Liver (tissue), 3 donors: ENCODE data around the gene DNMBP.

Experiments used
- EGR1 ChIP-seq, 2 donors: IDR thresholded peaks; 2 replicates each; pipeline ENCODE4 v1.6.1; 2016 to 2018; ENCODE audit warnings: antibody characterized with exemption in 2 of 2, low read depth in 2 of 2
- FOXA1 ChIP-seq: IDR thresholded peaks from 2 replicates; pipeline ENCODE4 v1.6.1; 2016; ENCODE audit warnings: antibody characterized with exemption
- FOXA2 ChIP-seq: IDR thresholded peaks from 2 replicates; pipeline ENCODE4 v1.6.1; 2016; ENCODE audit warnings: antibody characterized with exemption
- JUND ChIP-seq, 2 donors: IDR thresholded peaks; 2 replicates each; pipeline ENCODE4 v1.6.1; 2016; ENCODE audit warnings: antibody characterized with exemption in 2 of 2
- NR2F2 ChIP-seq: IDR thresholded peaks from 2 replicates; pipeline ENCODE4 v1.6.1; 2016; ENCODE audit warnings: antibody characterized with exemption
- RXRA ChIP-seq, 2 donors: IDR thresholded peaks; 2 replicates each; pipeline ENCODE4 v1.6.1; 2017 to 2018; ENCODE audit warnings: antibody characterized with exemption in 2 of 2, mild to moderate bottlenecking in 1 of 2
- SP1 ChIP-seq: IDR thresholded peaks from 2 replicates; pipeline ENCODE4 v1.6.1; 2018; ENCODE audit warnings: antibody characterized with exemption, mild to moderate bottlenecking
- TAF1 ChIP-seq: conservative IDR thresholded peaks from 2 replicates; pipeline ENCODE4 v1.6.1; 2016; ENCODE audit warnings: antibody characterized with exemption, mild to moderate bottlenecking
- TF ChIP-seq, protein P1 (sequence below): fragments of 150-350 bp; IDR thresholded peaks from 2 replicates; pipeline ENCODE4 v1.5.1; 2017; ENCODE audit warnings: improper control_type of control experiment, low read depth, low read length; ENCODE audit not compliant: missing input control
- TF ChIP-seq, protein P2 (sequence below): IDR thresholded peaks from 2 replicates; pipeline ENCODE4 v1.6.1; 2016; ENCODE audit warnings: antibody characterized with exemption
- TF ChIP-seq, protein P3 (sequence below): IDR thresholded peaks from 2 replicates; pipeline ENCODE4 v1.6.1; 2016; ENCODE audit warnings: antibody characterized with exemption, mild to moderate bottlenecking
- TF ChIP-seq, protein P4 (sequence below): IDR thresholded peaks from 2 replicates; pipeline ENCODE4 v1.6.1; 2016; ENCODE audit warnings: antibody characterized with exemption
- TF ChIP-seq, protein P5 (sequence below): IDR thresholded peaks from 2 replicates; pipeline ENCODE4 v1.6.1; 2016; ENCODE audit warnings: antibody characterized with exemption
- donor health status: healthy.
- donor health status: healthy.

DNA sequence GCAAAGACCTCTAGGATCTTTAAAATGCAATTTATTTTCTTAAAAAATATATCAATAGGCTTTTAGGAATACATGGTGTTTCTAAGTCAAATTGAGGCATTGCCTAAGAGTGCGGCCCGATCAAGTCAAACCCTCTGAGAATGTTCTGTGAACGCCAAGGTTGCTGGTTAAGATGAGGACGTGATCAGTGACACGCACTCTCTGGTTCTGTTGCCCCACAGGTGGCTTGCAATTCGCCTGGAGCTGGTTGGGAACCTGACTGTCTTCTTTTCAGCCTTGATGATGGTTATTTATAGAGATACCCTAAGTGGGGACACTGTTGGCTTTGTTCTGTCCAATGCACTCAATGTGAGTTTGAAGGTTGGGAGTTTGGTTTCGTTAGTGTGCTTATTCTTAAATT is 168.0 kb downstream of the DNMBP start:
- TF ChIP-seq, protein P1, sequence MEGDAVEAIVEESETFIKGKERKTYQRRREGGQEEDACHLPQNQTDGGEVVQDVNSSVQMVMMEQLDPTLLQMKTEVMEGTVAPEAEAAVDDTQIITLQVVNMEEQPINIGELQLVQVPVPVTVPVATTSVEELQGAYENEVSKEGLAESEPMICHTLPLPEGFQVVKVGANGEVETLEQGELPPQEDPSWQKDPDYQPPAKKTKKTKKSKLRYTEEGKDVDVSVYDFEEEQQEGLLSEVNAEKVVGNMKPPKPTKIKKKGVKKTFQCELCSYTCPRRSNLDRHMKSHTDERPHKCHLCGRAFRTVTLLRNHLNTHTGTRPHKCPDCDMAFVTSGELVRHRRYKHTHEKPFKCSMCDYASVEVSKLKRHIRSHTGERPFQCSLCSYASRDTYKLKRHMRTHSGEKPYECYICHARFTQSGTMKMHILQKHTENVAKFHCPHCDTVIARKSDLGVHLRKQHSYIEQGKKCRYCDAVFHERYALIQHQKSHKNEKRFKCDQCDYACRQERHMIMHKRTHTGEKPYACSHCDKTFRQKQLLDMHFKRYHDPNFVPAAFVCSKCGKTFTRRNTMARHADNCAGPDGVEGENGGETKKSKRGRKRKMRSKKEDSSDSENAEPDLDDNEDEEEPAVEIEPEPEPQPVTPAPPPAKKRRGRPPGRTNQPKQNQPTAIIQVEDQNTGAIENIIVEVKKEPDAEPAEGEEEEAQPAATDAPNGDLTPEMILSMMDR = no peak
- TF ChIP-seq, protein P2, sequence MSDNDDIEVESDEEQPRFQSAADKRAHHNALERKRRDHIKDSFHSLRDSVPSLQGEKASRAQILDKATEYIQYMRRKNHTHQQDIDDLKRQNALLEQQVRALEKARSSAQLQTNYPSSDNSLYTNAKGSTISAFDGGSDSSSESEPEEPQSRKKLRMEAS = no peak
- TF ChIP-seq, protein P3, sequence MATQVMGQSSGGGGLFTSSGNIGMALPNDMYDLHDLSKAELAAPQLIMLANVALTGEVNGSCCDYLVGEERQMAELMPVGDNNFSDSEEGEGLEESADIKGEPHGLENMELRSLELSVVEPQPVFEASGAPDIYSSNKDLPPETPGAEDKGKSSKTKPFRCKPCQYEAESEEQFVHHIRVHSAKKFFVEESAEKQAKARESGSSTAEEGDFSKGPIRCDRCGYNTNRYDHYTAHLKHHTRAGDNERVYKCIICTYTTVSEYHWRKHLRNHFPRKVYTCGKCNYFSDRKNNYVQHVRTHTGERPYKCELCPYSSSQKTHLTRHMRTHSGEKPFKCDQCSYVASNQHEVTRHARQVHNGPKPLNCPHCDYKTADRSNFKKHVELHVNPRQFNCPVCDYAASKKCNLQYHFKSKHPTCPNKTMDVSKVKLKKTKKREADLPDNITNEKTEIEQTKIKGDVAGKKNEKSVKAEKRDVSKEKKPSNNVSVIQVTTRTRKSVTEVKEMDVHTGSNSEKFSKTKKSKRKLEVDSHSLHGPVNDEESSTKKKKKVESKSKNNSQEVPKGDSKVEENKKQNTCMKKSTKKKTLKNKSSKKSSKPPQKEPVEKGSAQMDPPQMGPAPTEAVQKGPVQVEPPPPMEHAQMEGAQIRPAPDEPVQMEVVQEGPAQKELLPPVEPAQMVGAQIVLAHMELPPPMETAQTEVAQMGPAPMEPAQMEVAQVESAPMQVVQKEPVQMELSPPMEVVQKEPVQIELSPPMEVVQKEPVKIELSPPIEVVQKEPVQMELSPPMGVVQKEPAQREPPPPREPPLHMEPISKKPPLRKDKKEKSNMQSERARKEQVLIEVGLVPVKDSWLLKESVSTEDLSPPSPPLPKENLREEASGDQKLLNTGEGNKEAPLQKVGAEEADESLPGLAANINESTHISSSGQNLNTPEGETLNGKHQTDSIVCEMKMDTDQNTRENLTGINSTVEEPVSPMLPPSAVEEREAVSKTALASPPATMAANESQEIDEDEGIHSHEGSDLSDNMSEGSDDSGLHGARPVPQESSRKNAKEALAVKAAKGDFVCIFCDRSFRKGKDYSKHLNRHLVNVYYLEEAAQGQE = no peak
- TF ChIP-seq, protein P4, sequence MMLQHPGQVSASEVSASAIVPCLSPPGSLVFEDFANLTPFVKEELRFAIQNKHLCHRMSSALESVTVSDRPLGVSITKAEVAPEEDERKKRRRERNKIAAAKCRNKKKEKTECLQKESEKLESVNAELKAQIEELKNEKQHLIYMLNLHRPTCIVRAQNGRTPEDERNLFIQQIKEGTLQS = no peak
- no peak for TF ChIP-seq FOXA2
- no peak for TF ChIP-seq SP1
- no peak for TF ChIP-seq RXRA (IDR thresholded peaks at IDR 0.05)
- TF ChIP-seq EGR1 (IDR thresholded peaks at IDR 0.05; ENCODE audit: low read depth in 2 of 2) = no peak
- TF ChIP-seq FOXA1 = no peak
- TF ChIP-seq JUND (IDR thresholded peaks at IDR 0.05) = no peak
- TF ChIP-seq, protein P5, sequence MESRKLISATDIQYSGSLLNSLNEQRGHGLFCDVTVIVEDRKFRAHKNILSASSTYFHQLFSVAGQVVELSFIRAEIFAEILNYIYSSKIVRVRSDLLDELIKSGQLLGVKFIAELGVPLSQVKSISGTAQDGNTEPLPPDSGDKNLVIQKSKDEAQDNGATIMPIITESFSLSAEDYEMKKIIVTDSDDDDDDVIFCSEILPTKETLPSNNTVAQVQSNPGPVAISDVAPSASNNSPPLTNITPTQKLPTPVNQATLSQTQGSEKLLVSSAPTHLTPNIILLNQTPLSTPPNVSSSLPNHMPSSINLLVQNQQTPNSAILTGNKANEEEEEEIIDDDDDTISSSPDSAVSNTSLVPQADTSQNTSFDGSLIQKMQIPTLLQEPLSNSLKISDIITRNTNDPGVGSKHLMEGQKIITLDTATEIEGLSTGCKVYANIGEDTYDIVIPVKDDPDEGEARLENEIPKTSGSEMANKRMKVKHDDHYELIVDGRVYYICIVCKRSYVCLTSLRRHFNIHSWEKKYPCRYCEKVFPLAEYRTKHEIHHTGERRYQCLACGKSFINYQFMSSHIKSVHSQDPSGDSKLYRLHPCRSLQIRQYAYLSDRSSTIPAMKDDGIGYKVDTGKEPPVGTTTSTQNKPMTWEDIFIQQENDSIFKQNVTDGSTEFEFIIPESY = no peak
- TF ChIP-seq NR2F2 = no peak
- TF ChIP-seq TAF1 = no peak
